Measurements from ENCODE around the gene MRPS15. TPM values are rescaled to one million over a fixed set of nuclear protein-coding genes. Genes with fewer than 3 reads are reported as not detected.

MRPS15 gene
- total RNA-seq, 1 experiment from 2014 or later = 140 TPM

DNA sequence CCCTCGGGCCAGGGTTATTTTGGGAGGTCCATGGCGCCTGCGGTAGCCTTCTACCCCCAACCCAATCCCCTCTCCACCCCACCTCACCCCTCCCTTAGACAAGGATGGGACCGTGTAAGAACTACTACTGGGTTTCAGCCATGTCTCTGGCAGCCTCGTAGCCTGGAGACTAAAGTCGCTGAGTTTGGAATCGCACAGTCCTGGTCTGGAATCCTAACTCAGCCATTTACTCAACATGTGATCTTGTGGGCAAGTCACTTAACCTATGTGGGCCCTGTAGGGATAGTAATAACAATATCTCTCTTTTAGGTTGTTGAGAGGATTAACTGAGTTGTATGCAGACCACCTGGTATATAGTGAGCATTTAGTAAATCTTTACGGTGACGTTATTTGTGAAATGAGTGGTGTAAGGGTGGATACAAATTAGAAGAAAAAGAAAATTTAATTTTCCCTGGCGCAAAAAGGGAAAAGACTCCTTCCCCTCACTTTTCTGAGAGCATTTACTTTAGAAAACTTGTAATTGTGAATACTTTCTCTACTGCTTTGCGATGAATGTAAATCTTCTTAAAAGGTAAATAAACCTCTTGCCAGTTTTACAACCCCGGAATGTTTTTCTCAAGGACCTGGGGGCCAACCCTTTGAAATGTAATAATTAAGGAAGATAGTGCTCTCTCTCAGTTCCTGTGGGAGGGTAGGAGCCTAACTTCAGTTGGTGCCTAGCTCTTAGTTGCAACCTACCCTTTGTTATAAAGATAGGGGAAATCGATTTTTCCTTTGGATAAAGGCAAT is 615 bp upstream of the MRPS15 start:
- ChIA-PET CTCF (no interaction called here), POLR2A (ENCODE audit: low non-redundant PET) (interaction anchor here (0.7 to 1.0 kb wide), 2 partner anchors 14 to 1021 kb away, joined by 3 to 4 read pairs; partner anchors contain the start of gene OSCP1)
- Histone ChIP-seq H3K27me3 (replicated peaks; ENCODE audit: insufficient read depth, low read depth, low read length, poor library complexity) (no peaks in the 10 kb centered on the region), H3K4me1 (ENCODE audit: insufficient read depth, low read length, poor library complexity, severe bottlenecking) (peaks cover 6% of the 10 kb centered on the region), H3K9me3 (ENCODE audit: low read depth, low read length, poor library complexity, severe bottlenecking) (no peaks in the 10 kb centered on the region), H3K36me3 (ENCODE audit: insufficient read depth, low read length, poor library complexity, severe bottlenecking) (peaks cover 14% of the 10 kb centered on the region), H3K27ac (ENCODE audit: low read depth, low read length, poor library complexity, severe bottlenecking) (peak overlapping the region; percentile 85), H3K4me3 (ENCODE audit: low read depth, low read length, poor library complexity, severe bottlenecking) (peak overlapping the region; percentile 76)
- intact Hi-C loops (cut with micrococcal nuclease; ENCODE audit: unreplicated experiment) = no loop called here
- no peak for TF ChIP-seq CTCF (conservative IDR thresholded peaks at IDR 0.05; ENCODE audit: low read depth, low read length)
- no peak for TF ChIP-seq EZH2 (IDR thresholded peaks at IDR 0.05; ENCODE audit: borderline replicate concordance, low read depth, low read length, poor library complexity, severe bottlenecking)
- BruUV-seq (replicated peaks) = TSS peak; percentile 98
- DNase-seq (ENCODE audit: low spot score) = no peak

DNA sequence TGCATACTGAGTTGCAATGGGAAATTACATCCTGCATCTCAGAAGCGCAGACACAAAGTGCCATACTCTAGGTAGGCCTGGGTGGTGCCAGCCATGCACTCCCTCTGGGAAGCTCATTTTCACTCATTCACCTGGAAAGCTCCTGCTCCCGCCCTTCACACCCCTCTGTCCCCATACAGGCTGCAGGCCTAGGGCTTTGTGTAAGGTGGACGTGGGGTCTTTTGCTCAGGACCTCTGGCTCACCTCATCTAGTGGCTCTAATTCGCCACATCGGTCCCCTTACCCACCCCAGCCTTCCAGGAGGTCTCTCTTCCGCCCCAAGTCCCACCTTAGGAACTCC is 751 bp downstream of the MRPS15 start:
- TF ChIP-seq CTCF (conservative IDR thresholded peaks at IDR 0.05; ENCODE audit: low read depth, low read length) = no peak
- TF ChIP-seq EZH2 (IDR thresholded peaks at IDR 0.05; ENCODE audit: borderline replicate concordance, low read depth, low read length, poor library complexity, severe bottlenecking) = no peak
- CTCF ChIA-PET = no interaction called here
- no peaks in the 10 kb centered on the region for H3K27me3 ChIP-seq (replicated peaks; ENCODE audit: insufficient read depth, low read depth, low read length, poor library complexity)
- peak overlapping the region; percentile 76 for H3K4me3 ChIP-seq (ENCODE audit: low read depth, low read length, poor library complexity, severe bottlenecking)
- H3K4me1 ChIP-seq (ENCODE audit: insufficient read depth, low read length, poor library complexity, severe bottlenecking) = peaks cover 6% of the 10 kb centered on the region
- H3K9me3 ChIP-seq (ENCODE audit: low read depth, low read length, poor library complexity, severe bottlenecking) = no peaks in the 10 kb centered on the region
- POLR2A ChIA-PET (ENCODE audit: low non-redundant PET) = no interaction called here
- intact Hi-C loops (cut with micrococcal nuclease; ENCODE audit: unreplicated experiment) = no loop called here
- peaks cover 14% of the 10 kb centered on the region for H3K36me3 ChIP-seq (ENCODE audit: insufficient read depth, low read length, poor library complexity, severe bottlenecking)
- peak overlapping the region; percentile 85 for H3K27ac ChIP-seq (ENCODE audit: low read depth, low read length, poor library complexity, severe bottlenecking)
- BruUV-seq (replicated peaks) = no TSS peak
- DNase-seq (ENCODE audit: low spot score) = no peak

GRCh38 chr1:36458910-36459309 is 5.3 kb downstream of the MRPS15 start:
- Histone ChIP-seq H3K4me3 (ENCODE audit: low read depth, low read length, poor library complexity, severe bottlenecking) (no peak overlapping the region), H3K27me3 (replicated peaks; ENCODE audit: insufficient read depth, low read depth, low read length, poor library complexity) (no peaks in the 10 kb centered on the region), H3K27ac (ENCODE audit: low read depth, low read length, poor library complexity, severe bottlenecking) (no peak overlapping the region), H3K36me3 (ENCODE audit: insufficient read depth, low read length, poor library complexity, severe bottlenecking) (peaks cover 46% of the 10 kb centered on the region), H3K4me1 (ENCODE audit: insufficient read depth, low read length, poor library complexity, severe bottlenecking) (no peaks in the 10 kb centered on the region), H3K9me3 (ENCODE audit: low read depth, low read length, poor library complexity, severe bottlenecking) (no peaks in the 10 kb centered on the region)
- CTCF ChIA-PET = no interaction called here
- no TSS peak for BruUV-seq (replicated peaks)
- DNase-seq (ENCODE audit: low spot score) = no peak
- TF ChIP-seq EZH2 (IDR thresholded peaks at IDR 0.05; ENCODE audit: borderline replicate concordance, low read depth, low read length, poor library complexity, severe bottlenecking) = no peak
- TF ChIP-seq CTCF (conservative IDR thresholded peaks at IDR 0.05; ENCODE audit: low read depth, low read length) = no peak
- intact Hi-C loops (cut with micrococcal nuclease; ENCODE audit: unreplicated experiment) = no loop called here
- POLR2A ChIA-PET (ENCODE audit: low non-redundant PET) = no interaction called here
